GM12873 (cell line): ENCODE results near the gene OAS2.

Source experiments
- TF ChIP-seq, protein P1 (sequence below): IDR thresholded peaks from 2 replicates; pipeline ENCODE4 v1.5.1; 2012; ENCODE audit warnings: low read depth, mild to moderate bottlenecking, moderate library complexity, low read length, control low read depth; ENCODE audit not compliant: insufficient read depth; ENCODE audit errors: missing control alignments

OAS2 gene

DNA sequence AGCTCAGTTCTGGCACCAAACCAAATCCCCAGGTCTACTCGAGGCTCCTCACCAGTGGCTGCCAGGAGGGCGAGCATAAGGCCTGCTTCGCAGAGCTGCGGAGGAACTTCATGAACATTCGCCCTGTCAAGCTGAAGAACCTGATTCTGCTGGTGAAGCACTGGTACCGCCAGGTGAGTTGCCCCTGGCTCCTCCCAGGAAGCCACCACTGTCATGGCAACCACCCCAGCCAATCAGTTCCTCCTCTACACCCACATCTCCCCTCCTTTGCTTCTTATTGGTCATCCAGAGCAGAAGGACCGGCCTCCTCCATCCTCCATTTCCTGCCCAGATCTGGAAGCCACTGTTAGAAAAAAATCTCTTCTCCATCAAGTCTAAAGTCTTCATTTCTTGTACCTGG lies 17.2 kb upstream of the OAS2 start:
- TF ChIP-seq, protein P1, sequence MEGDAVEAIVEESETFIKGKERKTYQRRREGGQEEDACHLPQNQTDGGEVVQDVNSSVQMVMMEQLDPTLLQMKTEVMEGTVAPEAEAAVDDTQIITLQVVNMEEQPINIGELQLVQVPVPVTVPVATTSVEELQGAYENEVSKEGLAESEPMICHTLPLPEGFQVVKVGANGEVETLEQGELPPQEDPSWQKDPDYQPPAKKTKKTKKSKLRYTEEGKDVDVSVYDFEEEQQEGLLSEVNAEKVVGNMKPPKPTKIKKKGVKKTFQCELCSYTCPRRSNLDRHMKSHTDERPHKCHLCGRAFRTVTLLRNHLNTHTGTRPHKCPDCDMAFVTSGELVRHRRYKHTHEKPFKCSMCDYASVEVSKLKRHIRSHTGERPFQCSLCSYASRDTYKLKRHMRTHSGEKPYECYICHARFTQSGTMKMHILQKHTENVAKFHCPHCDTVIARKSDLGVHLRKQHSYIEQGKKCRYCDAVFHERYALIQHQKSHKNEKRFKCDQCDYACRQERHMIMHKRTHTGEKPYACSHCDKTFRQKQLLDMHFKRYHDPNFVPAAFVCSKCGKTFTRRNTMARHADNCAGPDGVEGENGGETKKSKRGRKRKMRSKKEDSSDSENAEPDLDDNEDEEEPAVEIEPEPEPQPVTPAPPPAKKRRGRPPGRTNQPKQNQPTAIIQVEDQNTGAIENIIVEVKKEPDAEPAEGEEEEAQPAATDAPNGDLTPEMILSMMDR: no peak

- TF ChIP-seq, protein P1: no peak
Observed at GRCh38 chr12:112961536-112961935, 16.8 kb upstream of the OAS2 start.

- TF ChIP-seq, protein P1: no peak
Observed at GRCh38 chr12:112962561-112962960, 15.8 kb upstream of the OAS2 start.

GRCh38 chr12:112963227-112963861 lies 15.0 kb upstream of the OAS2 start:
- TF ChIP-seq, protein P1: no peak

GRCh38 chr12:112964067-112964670 lies 14.2 kb upstream of the OAS2 start:
- TF ChIP-seq, protein P1: no peak

GRCh38 chr12:112964915-112965314 lies 13.4 kb upstream of the OAS2 start:
- TF ChIP-seq, protein P1: no peak

DNA sequence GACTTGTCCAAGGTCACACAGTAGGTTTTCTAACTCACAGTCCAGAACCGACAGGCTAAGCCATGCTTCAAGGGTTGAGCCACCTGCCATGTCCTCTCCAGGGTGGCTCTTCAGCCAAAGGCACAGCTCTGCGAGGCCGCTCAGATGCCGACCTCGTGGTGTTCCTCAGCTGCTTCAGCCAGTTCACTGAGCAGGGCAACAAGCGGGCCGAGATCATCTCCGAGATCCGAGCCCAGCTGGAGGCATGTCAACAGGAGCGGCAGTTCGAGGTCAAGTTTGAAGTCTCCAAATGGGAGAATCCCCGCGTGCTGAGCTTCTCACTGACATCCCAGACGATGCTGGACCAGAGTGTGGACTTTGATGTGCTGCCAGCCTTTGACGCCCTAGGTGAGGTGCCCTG lies 12.7 kb upstream of the OAS2 start:
- TF ChIP-seq, protein P1: no peak
